ENCODE results near the gene FCGR3B.
"Not testable (repeated sequence)": the region's sequence is repeated elsewhere in the genome, so short reads cannot be mapped to it uniquely, and the experiment has no call there.

FCGR3B gene

GRCh38 chr1:161605024-161605423, 26.0 kb downstream of the FCGR3B start:
- not testable (repeated sequence) for DNase-seq

GRCh38 chr1:161597077-161597476, 33.9 kb downstream of the FCGR3B start:
- DNase-seq = not testable (repeated sequence)

- DNase-seq = not testable (repeated sequence)
Measured at GRCh38 chr1:161595583-161595982, 35.4 kb downstream of the FCGR3B start.

- not testable (repeated sequence) for DNase-seq
Measured at GRCh38 chr1:161595173-161595572, 35.8 kb downstream of the FCGR3B start.

GRCh38 chr1:161594269-161594984, 36.5 kb downstream of the FCGR3B start:
- DNase-seq = not testable (repeated sequence)

GRCh38 chr1:161593092-161593755, 37.8 kb downstream of the FCGR3B start:
- DNase-seq = not testable (repeated sequence)

GRCh38 chr1:161592586-161592985, 38.4 kb downstream of the FCGR3B start:
- DNase-seq = not testable (repeated sequence)

- DNase-seq = not testable (repeated sequence)
Measured at GRCh38 chr1:161589920-161590319, 41.1 kb downstream of the FCGR3B start.

- DNase-seq = not testable (repeated sequence)
Measured at GRCh38 chr1:161589365-161589764, 41.6 kb downstream of the FCGR3B start.

GRCh38 chr1:161588596-161588995, 42.4 kb downstream of the FCGR3B start:
- DNase-seq = not testable (repeated sequence)

GRCh38 chr1:161582882-161583281, 48.1 kb downstream of the FCGR3B start:
- DNase-seq = not testable (repeated sequence)

- DNase-seq = not testable (repeated sequence)
Measured at GRCh38 chr1:161580879-161581537, 50.0 kb downstream of the FCGR3B start.

- DNase-seq = not testable (repeated sequence)
Measured at GRCh38 chr1:161579856-161580507, 51.0 kb downstream of the FCGR3B start.

- DNase-seq = not testable (repeated sequence)
Measured at GRCh38 chr1:161576676-161577075, 54.3 kb downstream of the FCGR3B start.

All from stimulated activated naive CD4-positive, alpha-beta T cell (primary cell).